Spleen (tissue), 7 donors: ENCODE results near the gene ABCA4.

Source experiments
- POLR2A ChIP-seq, 3 donors: fragments of 450-650 bp; IDR thresholded peaks; one replicate each; pipeline ENCODE4 v1.5.1; 2017; ENCODE audit warnings: antibody characterized with exemption in 3 of 3, mild to moderate bottlenecking in 1 of 3
- POLR2AphosphoS5 ChIP-seq, 3 donors: sonication (generic); formaldehyde crosslinking; IDR thresholded peaks; one replicate each; pipeline ENCODE4 v1.5.1; 2017; ENCODE audit warnings: antibody characterized with exemption in 3 of 3
- TF ChIP-seq, protein P1 (sequence below), 11 experiments: fragments of 200-600 bp in 7 of 11; fragments of 450-650 bp in 4 of 11; sonication (generic) in 4 of 11; IDR thresholded peaks in 8 of 11; conservative IDR thresholded peaks in 3 of 11; 1 replicate in 7 of 11; 2 replicates in 4 of 11; pipeline versions ENCODE4 v1.4.0 to v1.8.0; 2016 to 2021; ENCODE audit warnings: antibody characterized with exemption in 11 of 11, inconsistent platforms in 4 of 11, mild to moderate bottlenecking in 1 of 11
- donor health status: DM: no; HTN: no; CAD: no; lungs with moderate emphysema.
- donor health status: DM: no; HTN: no; CAD: no.
- donor health status: DM: no; HTN: no; CAD: no.

GRCh38 chr1:93963585-93963984, 157.4 kb downstream of the ABCA4 start:
- TF ChIP-seq, protein P1, sequence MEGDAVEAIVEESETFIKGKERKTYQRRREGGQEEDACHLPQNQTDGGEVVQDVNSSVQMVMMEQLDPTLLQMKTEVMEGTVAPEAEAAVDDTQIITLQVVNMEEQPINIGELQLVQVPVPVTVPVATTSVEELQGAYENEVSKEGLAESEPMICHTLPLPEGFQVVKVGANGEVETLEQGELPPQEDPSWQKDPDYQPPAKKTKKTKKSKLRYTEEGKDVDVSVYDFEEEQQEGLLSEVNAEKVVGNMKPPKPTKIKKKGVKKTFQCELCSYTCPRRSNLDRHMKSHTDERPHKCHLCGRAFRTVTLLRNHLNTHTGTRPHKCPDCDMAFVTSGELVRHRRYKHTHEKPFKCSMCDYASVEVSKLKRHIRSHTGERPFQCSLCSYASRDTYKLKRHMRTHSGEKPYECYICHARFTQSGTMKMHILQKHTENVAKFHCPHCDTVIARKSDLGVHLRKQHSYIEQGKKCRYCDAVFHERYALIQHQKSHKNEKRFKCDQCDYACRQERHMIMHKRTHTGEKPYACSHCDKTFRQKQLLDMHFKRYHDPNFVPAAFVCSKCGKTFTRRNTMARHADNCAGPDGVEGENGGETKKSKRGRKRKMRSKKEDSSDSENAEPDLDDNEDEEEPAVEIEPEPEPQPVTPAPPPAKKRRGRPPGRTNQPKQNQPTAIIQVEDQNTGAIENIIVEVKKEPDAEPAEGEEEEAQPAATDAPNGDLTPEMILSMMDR (IDR thresholded peaks at IDR 0.05 in 8 of 11, conservative IDR thresholded peaks at IDR 0.05 in 3 of 11) = no peak
- TF ChIP-seq POLR2A (IDR thresholded peaks at IDR 0.05) (no peak), POLR2AphosphoS5 (IDR thresholded peaks at IDR 0.05) (no peak)
